GM19240 (cell line): ENCODE data around the gene TMEM141.
A peak's percentile ranks its signal among the peaks of the same experiment; 100 is the strongest.

Source experiments
- DNase-seq: peaks from one replicate; pipeline ENCODE4 v3.0.0; 2011; ENCODE audit warnings: low spot score; ENCODE audit not compliant: insufficient read length

TMEM141 gene

GRCh38 chr9:136790640-136791515 is at the start of gene TMEM141:
Gene TMEM141 (plus strand): TSS chr9:136791344. CDS start chr9:136791371, 27 bp downstream.
- peak; percentile 85 for DNase-seq

- peak; percentile 52 for DNase-seq
Measured at GRCh38 chr9:136741883-136742571, 49.1 kb upstream of the TMEM141 start.

GRCh38 chr9:136742591-136743391 is 48.4 kb upstream of the TMEM141 start, which contains the start of gene LCN10:
Gene LCN10 (minus strand): TSS chr9:136742940. CDS start chr9:136742903, 37 bp downstream.
- DNase-seq: no peak

- DNase-seq: no peak
Measured at GRCh38 chr9:136743639-136744211, 47.4 kb upstream of the TMEM141 start.

- DNase-seq: no peak
Measured at GRCh38 chr9:136744773-136745172, 46.4 kb upstream of the TMEM141 start.

- DNase-seq: no peak
Measured at GRCh38 chr9:136745389-136746154, 45.6 kb upstream of the TMEM141 start.

GRCh38 chr9:136746155-136746490 is 45.0 kb upstream of the TMEM141 start:
- no peak for DNase-seq

GRCh38 chr9:136746621-136747020 is 44.5 kb upstream of the TMEM141 start:
- no peak for DNase-seq

- DNase-seq: no peak
Measured at GRCh38 chr9:136747161-136748060, 43.7 kb upstream of the TMEM141 start.

GRCh38 chr9:136748201-136748600 is 42.9 kb upstream of the TMEM141 start, which contains the start of gene LCN6:
Gene LCN6 (minus strand): TSS chr9:136748525. CDS start chr9:136748483, 42 bp downstream.
- DNase-seq: no peak

GRCh38 chr9:136748666-136749611 is 42.2 kb upstream of the TMEM141 start:
- no peak for DNase-seq

GRCh38 chr9:136750526-136750925 is 40.6 kb upstream of the TMEM141 start:
- DNase-seq: no peak

- no peak for DNase-seq
Measured at GRCh38 chr9:136751244-136751643, 39.9 kb upstream of the TMEM141 start.

GRCh38 chr9:136751814-136752213 is 39.3 kb upstream of the TMEM141 start:
- no peak for DNase-seq

GRCh38 chr9:136753371-136754058 is 37.6 kb upstream of the TMEM141 start:
- no peak for DNase-seq

GRCh38 chr9:136754059-136754572 is 37.0 kb upstream of the TMEM141 start:
- DNase-seq: no peak

GRCh38 chr9:136754626-136755301 is 36.4 kb upstream of the TMEM141 start:
- DNase-seq: no peak
